ENCODE results near the gene NT5DC4. TPM values are rescaled to one million over a fixed set of nuclear protein-coding genes. Genes with fewer than 3 reads are reported as not detected.

The NT5DC4 gene
- polyA plus RNA-seq, 1 of the 3 experiments (the other 2 are of a cell fraction), result not detected

DNA sequence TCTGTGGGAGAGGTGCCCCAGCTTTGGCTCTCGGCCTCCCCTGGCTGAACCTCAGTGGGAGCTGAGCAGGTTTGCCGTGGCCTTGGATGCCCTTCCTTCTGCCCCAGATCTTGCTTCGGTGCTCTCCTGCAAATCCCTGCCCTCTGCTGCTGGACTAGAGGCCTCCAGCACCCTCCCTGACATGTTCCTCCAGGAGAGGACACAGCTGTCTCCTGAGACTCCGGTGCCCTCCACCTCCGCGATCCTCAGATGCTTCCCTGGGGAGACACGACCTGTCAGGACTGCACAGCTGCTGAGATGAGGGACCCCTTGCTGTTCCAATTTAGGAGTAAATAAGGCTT lies 7.3 kb upstream of the NT5DC4 start:
- Histone ChIP-seq H3K27ac (ENCODE audit: low read depth in 2 of 2, low read length in 1 of 2) (no peak overlapping the region), H3K9me3 (no peaks in the 10 kb centered on the region), H3K9me2 (no peaks in the 10 kb centered on the region), H3K4me3 (ENCODE audit: low read depth in 2 of 2, low read length in 1 of 2) (no peak overlapping the region), H2AFZ (ENCODE audit: low read depth) (no peak overlapping the region), H3K4me1 (ENCODE audit: control insufficient read depth in 1 of 2, insufficient read depth in 2 of 2, low read depth in 1 of 2, low read length in 1 of 2) (no peaks in the 10 kb centered on the region), H4K20me1 (ENCODE audit: insufficient read depth) (no peaks in the 10 kb centered on the region), H3F3A (replicated peaks; ENCODE audit: insufficient read depth) (no peaks in the 10 kb centered on the region), H3K79me2 (ENCODE audit: insufficient read depth) (no peaks in the 10 kb centered on the region), H3K27me3 (ENCODE audit: insufficient read depth) (no peaks in the 10 kb centered on the region), H3K36me3 (replicated peaks in 1 of 2; ENCODE audit: control insufficient read depth in 1 of 2, insufficient read depth in 2 of 2, low read length in 1 of 2) (no peaks in the 10 kb centered on the region), H3K9ac (no peak overlapping the region), H3K4me2 (no peak overlapping the region)
- POLR2A ChIA-PET, result no interaction called here
- 50% methylated on average over 2 of the region's 7 CpGs for WGBS (ENCODE audit: low lambda C conversion rate)
- CTCF ChIA-PET, result interaction anchor here (2.5 kb wide), 1 partner anchor 12 kb away, joined by 11 read pairs; no protein-coding TSS in a partner anchor
- TF ChIP-seq RFX5 (IDR thresholded peaks at IDR 0.05; ENCODE audit: low read length) (no peak), POLR2AphosphoS5 (IDR thresholded peaks at IDR 0.05; ENCODE audit: low read depth, low read length) (no peak), CHD2 (IDR thresholded peaks at IDR 0.05; ENCODE audit: low read length, partially characterized antibody) (no peak), NRF1 (IDR thresholded peaks at IDR 0.05; ENCODE audit: low read depth, low read length) (no peak), YY1 (IDR thresholded peaks at IDR 0.05; ENCODE audit: low read depth) (no peak), JUND (IDR thresholded peaks at IDR 0.05) (no peak), TEAD4 (IDR thresholded peaks at IDR 0.05; ENCODE audit: borderline replicate concordance, insufficient read depth) (no peak), FOSL2 (IDR thresholded peaks at IDR 0.05; ENCODE audit: borderline replicate concordance, low read depth) (no peak), RCOR1 (IDR thresholded peaks at IDR 0.05; ENCODE audit: low read length) (no peak), REST (IDR thresholded peaks at IDR 0.05; ENCODE audit: low read depth, low read length) (no peak)
- TF ChIP-seq, protein P1, sequence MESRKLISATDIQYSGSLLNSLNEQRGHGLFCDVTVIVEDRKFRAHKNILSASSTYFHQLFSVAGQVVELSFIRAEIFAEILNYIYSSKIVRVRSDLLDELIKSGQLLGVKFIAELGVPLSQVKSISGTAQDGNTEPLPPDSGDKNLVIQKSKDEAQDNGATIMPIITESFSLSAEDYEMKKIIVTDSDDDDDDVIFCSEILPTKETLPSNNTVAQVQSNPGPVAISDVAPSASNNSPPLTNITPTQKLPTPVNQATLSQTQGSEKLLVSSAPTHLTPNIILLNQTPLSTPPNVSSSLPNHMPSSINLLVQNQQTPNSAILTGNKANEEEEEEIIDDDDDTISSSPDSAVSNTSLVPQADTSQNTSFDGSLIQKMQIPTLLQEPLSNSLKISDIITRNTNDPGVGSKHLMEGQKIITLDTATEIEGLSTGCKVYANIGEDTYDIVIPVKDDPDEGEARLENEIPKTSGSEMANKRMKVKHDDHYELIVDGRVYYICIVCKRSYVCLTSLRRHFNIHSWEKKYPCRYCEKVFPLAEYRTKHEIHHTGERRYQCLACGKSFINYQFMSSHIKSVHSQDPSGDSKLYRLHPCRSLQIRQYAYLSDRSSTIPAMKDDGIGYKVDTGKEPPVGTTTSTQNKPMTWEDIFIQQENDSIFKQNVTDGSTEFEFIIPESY (IDR thresholded peaks at IDR 0.05; ENCODE audit: borderline replicate concordance, low read depth), result no peak
- TF ChIP-seq, protein P2, sequence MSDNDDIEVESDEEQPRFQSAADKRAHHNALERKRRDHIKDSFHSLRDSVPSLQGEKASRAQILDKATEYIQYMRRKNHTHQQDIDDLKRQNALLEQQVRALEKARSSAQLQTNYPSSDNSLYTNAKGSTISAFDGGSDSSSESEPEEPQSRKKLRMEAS (IDR thresholded peaks at IDR 0.05; ENCODE audit: low read depth), result no peak
- no peak for DNase-seq

DNA sequence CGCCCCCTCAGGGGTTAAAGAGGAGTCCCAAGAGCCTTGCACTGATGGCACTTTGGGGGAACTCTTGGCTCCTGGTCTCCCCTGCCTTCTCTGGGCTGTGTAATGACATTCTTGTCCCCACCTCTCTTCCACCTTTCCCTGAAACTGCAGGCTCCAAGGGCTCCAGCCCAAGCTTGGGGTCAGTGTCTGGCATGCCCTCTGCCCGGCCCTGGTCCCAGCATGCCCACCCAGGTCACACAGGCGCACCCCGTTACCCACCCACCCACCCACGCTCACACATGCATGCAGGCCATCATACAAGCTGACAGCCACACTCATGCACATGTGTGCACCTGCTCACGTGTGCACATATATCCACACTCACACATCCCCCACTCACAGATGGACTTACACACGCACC lies 6.9 kb upstream of the NT5DC4 start:
- Histone ChIP-seq H2AFZ (ENCODE audit: low read depth) (no peak overlapping the region), H3F3A (replicated peaks; ENCODE audit: insufficient read depth) (no peaks in the 10 kb centered on the region), H3K36me3 (replicated peaks in 1 of 2; ENCODE audit: control insufficient read depth in 1 of 2, insufficient read depth in 2 of 2, low read length in 1 of 2) (no peaks in the 10 kb centered on the region), H3K79me2 (ENCODE audit: insufficient read depth) (no peaks in the 10 kb centered on the region), H3K27me3 (ENCODE audit: insufficient read depth) (no peaks in the 10 kb centered on the region; the same call in 1 of the 2 replicates), H3K9me2 (no peaks in the 10 kb centered on the region), H3K4me1 (ENCODE audit: control insufficient read depth in 1 of 2, insufficient read depth in 2 of 2, low read depth in 1 of 2, low read length in 1 of 2) (no peaks in the 10 kb centered on the region), H3K4me3 (ENCODE audit: low read depth in 2 of 2, low read length in 1 of 2) (no peak overlapping the region), H3K4me2 (no peak overlapping the region), H4K20me1 (ENCODE audit: insufficient read depth) (no peaks in the 10 kb centered on the region), H3K9me3 (no peaks in the 10 kb centered on the region), H3K27ac (ENCODE audit: low read depth in 2 of 2, low read length in 1 of 2) (no peak overlapping the region), H3K9ac (no peak overlapping the region)
- POLR2A ChIA-PET, result no interaction called here
- CTCF ChIA-PET, result interaction anchor here (2.5 kb wide), 1 partner anchor 12 kb away, joined by 11 read pairs; no protein-coding TSS in a partner anchor
- DNase-seq, result no peak
- WGBS (ENCODE audit: low lambda C conversion rate), result 85% methylated on average over 7 of the region's 7 CpGs
- TF ChIP-seq FOXM1 (IDR thresholded peaks at IDR 0.05; ENCODE audit: low read depth), result no peak
